Measurements from ENCODE around the gene SPTBN1.

GRCh38 chr2:54559006-54559445, 102.9 kb downstream of the SPTBN1 start:
- TF ChIP-seq CTCF (IDR thresholded peaks at IDR 0.05) (no peak), ZNF512 (CRISPR knock-in tag; IDR thresholded peaks at IDR 0.05; ENCODE audit: borderline replicate concordance) (no peak), SMAD4 (CRISPR knock-in tag; IDR thresholded peaks at IDR 0.05) (no peak), ATF2 (CRISPR knock-in tag; IDR thresholded peaks at IDR 0.05; ENCODE audit: borderline replicate concordance, low read depth) (no peak), E2F5 (CRISPR knock-in tag; IDR thresholded peaks at IDR 0.05) (no peak), TEAD1 (CRISPR knock-in tag; IDR thresholded peaks at IDR 0.05) (no peak), CREB1 (CRISPR knock-in tag; IDR thresholded peaks at IDR 0.05) (no peak)

Measured in WTC11 (cell line).